Measurements from ENCODE around the gene TRIOBP.
"Not testable (repeated sequence)": the region's sequence is repeated elsewhere in the genome, so short reads cannot be mapped to it uniquely, and the experiment has no call there.

The TRIOBP gene

DNA sequence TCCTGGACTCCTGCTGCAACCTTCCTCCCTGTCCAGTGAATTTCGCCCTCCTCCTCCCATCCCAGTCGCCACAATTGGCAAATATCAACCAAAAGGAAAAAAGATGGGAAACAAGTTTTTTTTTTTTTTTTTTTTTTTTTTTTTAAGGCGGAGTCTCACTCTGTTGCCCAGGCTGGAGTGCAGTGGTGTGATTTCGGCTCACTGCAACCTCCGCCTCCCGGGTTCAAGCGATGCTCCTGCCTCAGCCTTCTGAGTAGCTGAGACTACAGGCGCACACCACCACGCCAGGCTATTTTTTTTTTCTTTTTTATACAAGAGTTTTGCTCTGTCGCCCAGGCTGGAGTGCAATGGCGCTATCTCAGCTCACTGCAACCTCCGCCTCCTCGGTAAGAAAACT, 590 bp upstream of the TRIOBP start:
- DNase-seq: not testable (repeated sequence)

DNA sequence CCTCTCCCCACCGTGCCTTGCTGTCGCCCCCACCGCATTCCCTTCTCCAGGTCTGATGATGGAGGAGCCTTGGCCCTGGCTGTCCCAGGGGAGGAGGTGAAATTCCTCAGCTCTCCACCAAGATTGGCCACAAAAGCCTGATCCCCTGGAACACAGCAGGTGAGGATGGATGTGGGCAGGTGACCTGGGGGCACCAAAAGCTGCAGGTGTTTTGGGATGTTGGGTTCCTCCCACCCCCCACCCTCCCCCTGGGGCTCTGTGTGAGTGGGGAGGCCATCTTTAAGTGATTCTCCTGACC, 639 bp downstream of the TRIOBP start:
- DNase-seq: no peak

DNA sequence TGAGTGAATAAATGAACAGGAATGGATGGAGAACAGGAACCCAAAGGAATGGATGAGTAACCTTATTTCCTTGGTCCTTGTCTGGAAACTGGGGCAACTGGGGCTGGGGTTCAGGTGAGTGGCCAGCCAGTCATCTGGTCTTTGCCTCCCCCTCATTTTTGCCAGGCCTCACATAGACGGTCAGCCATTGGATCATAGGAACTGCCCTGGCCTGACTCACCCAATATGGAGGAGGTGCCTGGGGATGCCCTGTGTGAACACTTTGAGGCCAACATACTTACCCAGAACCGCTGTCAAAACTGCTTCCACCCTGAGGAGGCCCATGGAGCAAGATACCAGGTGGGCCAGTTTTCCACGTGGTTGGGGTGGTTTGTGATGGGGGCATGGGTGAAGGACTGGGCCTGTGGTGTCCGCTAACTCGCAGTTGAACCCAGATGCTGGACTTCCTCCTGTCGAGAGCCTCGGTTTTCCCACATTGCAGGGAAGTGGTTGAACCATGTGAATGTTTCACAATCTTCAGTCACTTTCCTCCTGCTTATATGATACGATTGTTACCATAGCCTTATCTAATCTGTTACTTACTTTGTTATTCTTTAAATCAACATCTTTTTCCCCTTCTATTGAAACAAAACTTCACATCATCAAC, 4.4 kb downstream of the TRIOBP start:
- no peak for DNase-seq

DNA sequence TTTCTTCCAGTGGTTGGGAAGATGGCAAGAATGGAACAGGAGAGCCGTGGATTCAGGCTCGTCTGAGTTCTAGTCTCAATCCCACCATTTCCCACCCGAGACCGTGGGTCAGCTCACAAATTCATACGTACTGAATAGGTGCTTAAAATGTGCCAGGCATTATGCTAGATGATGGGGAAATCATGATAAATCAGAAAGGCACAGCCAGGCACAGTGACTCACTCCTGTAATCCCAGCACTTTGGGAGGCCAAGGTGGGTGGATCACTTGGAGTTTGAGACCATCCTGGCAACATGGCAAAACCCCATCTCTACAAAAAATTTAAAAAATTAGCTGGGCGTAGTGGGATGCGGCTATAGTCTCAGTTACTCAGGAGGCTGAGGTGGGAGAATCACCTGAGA, 7.1 kb downstream of the TRIOBP start:
- no peak for DNase-seq

DNA sequence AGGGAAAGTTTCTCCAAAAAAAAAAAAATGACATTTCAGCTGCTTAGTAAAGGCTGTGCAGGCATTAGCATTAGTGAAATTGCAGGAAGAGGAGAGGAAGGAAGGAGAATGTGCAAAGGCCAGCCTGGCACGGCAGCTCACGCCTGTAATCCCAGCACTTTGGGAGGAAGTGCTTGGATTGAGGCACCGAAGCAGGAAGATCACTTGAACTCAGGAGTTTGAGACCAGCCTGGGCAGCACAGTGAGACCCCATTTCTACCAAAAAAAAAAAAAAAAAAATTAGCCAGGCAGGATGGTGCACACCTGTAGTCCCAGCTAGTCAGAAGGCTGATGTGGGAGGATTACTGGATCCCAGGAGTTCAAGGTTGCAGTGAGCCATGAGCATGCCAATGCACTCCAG, 7.8 kb downstream of the TRIOBP start:
- no peak for DNase-seq

DNA sequence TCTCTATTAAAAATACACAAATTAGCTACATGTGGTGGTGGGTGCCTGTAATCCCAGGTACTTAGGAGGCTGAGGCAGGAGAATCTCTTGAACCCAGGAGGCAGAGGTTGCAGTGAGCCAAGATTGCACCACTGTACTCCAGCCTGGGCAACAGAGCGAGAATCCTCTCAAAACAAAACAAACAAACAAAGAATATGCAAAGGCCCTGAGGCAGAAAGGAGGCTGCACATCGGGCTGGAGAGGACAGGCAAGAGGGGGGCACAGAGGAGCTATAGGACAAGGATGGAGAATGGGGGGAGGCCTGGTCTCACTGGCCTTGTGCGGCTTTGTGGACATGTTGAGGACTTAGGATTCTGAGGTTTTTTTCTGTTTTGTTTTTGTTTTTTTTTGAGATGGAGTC, 8.4 kb downstream of the TRIOBP start:
- DNase-seq: no peak

DNA sequence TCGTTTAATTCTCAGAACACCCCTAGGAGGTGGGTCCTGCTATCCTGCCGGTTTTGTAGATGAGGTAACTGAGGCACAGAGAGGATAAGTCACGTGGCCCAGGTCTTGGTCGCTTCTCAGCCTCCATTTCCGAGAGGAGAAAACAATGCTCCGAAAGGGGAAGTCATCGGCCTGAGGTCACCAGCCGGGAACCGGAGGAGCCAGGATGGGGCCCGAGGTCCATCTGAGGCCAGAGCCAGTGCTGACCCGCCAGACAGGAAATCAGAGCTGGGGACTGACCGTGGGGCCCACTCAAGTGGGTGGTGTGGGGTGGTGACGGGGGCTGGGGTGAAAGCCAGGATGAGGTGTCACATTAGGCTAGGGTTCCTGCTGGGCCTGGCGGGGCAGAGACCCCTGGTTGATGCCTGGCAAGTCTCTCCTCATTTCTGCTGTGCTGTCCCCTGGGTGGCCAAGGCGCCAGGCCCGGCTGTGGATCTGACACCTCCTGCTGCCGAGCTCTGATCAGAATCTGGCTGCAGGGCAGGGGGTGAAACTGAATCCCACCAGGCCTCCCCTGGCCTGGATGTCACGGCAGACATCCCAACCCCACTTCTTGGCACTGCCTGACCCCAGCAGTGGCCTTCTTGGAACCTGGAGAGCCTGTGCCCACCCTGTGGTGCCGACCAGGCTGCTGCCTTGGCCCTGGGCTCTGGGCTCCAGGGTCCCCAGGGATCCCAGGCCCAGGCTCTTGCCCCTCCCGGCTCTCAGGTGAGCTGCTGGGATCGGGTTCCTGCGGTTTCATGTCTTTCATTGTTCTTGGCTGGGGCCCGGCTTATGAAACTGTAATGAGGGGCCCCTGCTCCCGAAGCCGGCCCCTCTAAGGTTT, 12.0 kb downstream of the TRIOBP start:
- no peak for DNase-seq

DNA sequence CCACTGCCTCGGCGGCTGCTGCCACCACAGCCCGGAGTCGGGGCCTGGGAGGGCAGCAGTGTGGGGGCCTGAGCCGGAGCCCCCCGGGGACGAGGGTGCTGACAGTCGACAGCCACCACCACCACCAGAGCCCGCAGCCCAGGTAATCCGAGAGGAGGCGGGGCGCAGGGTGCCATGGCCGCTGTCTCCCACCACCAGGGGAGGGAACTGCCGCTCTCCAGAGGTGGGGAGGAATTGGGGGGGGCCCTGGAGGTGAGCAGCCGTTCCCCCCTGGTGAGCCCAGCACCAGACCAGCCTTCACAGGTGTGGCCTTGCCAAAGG, 12.6 kb downstream of the TRIOBP start:
- DNase-seq: no peak

DNA sequence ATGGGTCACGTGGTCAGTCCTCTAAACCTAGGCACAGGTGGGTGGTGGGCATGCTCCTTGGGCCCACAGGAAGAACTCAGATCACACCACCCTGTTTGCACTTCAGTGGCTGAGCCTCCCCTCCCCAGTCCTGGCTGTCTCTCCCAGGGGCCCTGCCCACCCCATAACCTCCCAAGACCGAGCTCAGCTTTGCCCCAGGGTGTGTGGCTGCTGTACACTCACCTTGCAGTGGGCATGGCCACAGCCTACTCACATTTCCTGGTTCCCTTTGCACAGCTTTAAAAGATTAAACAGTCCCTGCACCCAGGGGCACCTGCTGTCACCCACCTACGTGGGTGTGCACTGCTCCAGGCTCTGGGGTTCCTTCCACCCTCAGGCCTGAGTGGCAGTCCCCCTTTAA, 13.8 kb downstream of the TRIOBP start:
- no peak for DNase-seq

DNA sequence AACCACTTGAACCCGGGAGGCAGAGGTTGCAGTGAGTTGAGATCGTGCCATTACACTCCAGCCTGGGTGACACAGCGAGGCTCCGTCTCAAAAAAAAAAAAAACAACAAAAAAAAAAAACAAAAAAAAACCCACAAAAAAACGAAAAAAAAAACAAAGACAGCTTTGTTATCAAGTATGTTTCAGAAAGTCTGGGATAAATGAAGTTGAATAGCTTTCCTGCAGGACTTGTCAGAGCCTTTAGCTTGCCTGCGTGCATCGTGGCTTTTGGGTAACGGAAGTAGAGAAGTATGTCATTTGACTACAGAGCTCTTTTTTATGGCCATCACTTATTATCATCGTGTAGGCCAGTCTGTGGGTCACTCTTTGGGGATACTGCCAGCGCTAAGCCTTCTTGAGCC, 14.6 kb downstream of the TRIOBP start:
- no peak for DNase-seq

DNA sequence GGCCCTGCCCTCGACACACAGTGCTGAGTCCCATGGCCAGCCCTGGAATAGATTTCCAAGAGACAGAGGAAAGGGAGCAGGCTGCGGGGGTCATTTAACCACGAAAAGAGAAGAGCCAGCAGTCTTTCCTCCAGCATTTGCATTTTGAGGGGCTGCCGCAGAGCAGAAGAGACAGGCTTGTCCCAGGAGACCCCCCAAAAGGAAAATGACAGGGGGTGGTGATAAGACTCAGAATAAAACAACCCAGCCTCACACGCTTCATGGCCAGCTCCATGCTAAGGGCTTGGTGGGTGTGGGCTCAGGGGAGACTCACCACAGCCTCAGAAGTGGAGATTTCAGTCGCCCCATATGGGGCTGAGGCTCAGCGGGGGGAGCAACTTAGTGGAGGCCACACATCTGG, 16.9 kb downstream of the TRIOBP start:
- no peak for DNase-seq

DNA sequence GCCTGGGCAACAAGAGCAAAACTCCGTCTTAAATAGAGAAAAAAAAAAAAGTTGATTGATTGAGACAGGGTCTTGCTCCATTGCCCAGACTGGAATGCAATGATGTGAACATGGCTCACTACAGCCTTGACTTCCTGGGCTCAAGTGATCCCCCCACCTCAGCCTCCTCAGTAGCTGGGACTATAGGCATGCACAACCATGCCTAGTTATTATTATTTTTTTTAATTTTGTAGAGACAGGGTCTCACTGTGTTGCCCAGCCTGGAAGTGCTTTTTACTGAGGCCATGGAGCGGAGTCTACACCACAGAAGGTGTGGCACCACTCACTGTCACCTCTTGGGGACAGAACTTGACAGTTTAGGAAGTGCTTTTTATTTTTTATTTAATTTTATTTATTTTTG, 17.8 kb downstream of the TRIOBP start:
- DNase-seq: no peak

DNA sequence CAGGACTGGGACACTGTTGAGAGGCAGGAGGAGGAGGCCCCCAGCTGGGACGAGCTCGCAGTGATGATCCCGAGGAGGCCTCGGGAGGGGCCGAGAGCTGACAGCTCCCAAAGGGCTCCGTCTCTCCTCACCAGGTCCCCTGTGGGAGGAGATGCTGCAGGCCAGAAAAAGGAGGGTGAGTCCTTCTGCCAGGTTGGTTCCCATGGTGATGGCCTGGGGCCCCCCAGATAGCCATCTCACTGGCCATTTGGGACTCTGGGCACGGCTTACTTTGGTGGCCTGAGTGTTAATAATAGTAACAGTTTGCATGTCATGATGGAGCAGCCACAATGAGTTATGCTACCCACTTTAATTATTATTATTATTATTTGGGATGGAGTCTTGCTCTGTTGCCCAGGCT, 18.9 kb downstream of the TRIOBP start:
- no peak for DNase-seq

DNA sequence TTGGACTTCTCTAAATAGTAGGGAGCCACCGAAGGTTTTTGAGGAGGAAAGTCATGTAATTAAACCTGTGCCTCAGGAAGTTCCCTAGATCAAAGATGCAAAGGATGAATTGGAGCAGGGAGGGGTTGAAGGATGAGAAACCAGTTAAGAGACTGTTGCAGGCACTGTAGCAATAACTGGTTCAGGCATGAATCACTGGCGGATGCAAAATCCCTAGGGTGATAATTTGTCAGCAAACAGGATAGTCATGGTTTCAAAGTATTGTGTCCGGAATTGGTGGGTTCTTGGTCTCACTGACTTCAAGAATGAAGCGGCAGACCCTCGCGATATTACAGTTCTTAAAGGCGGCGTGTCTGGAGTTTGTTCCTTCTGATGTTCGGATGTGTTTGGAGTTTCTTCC, 19.9 kb downstream of the TRIOBP start:
- DNase-seq: no peak

DNA sequence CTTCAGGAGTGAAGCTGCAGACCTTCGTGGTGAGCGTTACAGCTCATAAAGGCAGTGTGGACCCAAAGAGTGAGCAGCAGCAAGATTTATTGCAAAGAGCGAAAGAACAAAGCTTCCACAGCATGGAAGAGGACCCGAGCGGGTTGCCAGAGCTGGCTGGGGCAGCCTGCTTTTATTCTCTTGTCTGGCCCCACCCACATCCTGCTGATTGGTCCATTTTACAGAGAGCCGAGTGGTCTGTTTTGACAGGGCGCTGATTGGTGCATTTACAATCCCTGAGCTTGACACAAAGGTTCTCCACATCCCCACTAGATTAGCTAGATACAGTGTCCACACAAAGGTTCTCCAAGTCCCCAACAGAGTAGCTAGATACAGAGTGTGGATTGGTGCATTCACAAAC, 20.4 kb downstream of the TRIOBP start:
- not testable (repeated sequence) for DNase-seq

DNA sequence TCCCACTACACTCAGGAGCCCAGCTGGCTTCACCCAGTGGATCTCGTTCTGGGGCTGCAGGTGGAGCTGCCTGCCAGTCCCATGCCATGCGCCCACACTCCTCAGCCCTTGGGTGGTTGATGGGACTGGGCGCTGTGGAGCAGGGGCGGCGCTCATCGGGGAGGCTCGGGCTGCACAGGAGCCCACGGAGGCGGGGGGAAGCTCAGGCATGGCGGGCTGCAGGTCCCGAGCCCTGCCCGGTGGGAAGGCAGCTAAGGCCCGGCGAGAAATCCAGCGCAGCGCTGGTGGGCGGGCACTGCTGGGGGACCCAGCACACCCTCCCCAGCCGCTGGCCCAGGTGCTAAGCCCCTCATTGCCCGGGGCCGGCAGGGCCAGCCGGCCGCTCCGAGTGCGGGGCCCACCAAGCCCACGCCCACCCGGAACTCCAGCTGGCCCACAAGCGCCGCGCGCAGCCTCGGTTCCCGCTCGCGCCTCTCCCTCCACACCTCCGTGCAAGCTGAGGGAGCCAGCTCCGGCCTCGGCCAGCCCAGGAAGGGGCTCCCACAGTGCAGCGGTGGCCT, 21.0 kb downstream of the TRIOBP start:
- DNase-seq: not testable (repeated sequence)

DNA sequence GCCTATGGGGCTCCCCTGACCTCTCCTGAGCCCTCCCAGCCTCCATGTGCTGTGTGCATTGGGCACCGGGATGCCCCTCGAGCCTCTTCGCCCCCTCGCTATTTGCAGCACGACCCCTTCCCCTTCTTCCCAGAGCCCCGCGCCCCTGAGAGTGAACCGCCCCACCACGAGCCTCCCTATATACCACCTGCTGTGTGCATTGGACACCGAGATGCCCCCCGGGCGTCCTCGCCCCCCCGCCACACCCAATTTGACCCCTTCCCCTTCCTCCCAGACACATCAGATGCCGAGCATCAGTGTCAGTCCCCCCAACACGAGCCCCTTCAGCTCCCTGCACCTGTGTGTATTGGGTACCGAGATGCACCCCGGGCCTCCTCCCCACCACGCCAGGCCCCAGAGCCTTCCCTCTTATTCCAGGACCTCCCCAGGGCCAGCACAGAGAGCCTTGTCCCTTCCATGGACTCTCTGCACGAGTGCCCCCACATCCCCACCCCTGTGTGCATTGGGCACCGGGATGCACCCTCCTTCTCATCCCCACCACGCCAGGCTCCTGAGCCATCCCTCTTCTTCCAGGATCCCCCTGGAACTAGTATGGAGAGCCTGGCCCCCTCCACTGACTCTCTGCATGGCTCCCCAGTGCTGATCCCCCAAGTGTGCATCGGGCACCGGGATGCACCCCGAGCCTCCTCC, 28.8 kb downstream of the TRIOBP start:
- no peak for DNase-seq

DNA sequence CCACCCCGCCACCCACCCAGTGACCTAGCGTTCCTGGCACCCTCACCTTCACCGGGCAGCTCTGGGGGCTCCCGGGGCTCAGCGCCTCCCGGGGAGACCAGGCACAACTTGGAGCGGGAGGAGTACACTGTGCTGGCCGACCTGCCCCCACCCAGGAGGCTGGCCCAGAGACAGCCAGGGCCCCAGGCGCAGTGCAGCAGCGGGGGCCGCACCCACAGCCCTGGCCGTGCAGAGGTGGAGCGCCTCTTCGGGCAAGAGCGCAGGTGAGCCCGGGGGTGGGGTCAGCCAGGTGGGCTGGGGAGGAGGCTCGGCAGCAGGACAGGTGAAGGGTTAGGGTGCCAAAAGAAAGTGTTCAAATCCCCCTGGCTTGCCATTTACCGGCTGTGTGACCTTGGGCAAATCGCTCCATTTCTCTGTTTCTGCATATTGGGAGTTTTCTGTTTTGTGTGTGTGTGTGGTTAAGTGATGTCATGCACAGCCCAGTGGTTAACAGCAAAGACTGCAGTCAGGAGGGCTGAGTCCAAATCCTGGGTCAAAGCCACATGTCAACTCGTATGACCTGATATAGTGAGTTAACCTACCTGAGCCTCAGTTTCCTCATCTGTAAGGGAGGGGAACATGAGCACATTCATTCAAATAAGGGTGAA, 29.5 kb downstream of the TRIOBP start:
- no peak for DNase-seq

DNA sequence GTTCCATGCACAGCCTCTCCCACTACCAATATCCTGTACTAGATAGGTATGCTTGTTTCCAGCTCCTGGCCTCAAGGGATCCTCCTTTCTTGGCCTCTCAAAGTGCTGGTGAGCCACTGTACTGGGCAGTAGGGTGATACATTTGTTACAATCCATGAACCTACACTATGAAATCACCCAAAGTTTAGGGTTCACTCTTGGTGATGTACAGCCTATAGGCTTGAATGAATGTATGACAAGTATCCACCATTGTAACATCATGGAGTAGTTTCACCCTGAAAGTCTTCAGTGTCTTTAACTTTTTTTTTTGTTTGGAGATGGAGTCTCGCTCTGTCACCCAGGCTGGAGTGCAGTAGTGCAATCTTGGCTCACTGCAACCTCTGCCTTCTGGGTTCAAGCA, 31.8 kb downstream of the TRIOBP start:
- DNase-seq: no peak

DNA sequence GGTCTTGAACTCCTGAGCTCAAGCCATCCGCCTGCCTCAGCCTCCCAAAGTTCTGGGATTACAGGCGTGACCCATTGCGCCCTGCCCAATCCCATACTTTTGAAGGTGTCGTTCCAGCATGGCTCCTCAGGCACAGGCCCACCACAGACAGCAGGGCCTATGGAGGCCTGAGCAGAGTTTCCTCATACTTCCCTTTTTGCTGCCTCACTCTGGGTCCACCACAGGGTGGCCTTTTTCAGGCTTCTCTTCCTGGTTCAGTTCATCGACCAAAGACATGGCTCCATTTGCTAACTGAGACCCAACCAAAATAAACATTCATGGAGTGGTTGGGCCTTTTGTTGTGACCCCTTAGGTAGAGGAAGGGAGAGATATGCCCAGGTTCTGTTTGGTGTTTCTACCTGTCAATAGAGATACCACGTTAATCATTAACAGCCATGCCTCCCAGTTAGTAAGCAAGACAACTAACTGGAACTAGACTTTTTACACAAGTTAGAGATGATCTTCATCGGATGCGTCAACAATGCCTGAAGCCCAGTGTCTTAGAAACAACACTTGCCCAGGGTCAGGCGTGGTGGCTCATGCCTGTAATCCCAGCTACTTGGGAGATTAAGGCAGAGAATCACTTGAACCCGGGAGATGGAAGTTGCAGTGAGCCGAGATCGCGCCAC, 35.1 kb downstream of the TRIOBP start:
- DNase-seq: no peak

DNA sequence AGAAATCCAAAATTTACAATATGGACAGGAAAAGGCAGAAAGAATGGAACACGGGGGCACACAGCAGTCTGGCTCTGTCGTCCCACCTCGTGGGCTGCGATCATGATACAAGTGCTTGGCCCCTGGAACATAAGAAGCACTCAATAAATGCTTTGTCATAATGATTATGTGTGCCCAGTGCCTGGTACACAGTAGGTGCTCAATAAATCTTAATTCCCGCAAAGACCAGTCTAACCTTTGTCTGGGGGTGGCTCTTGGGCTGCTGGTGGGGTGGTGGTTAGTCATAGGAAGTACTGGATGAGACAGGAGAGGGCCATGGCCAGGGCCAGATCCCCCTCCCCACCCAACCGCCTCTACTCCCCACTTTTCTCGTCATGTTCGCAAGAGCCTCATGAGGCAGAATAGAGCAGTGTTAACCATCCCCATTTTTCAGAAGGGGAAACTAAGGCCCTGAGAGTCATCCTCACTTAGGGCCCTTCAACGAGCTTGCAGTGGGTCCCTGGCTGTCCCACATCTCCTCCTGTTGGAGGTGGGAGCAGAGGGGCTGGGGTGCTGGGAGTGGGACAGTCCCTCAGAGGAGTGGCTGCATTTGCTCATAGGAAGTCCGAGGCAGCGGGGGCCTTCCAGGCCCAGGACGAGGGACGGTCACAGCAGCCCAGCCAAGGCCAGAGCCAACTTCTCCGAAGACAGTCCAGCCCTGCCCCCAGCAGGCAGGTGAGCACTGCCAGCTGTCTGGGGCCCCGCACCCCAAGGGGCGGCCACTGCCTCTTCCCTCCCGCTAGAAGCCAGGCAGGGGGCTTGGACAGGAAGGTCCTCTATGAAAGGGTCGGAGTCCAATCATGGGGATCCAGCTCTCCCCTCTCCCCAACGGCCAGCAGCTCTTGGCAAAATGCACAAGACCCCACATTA, 36.1 kb downstream of the TRIOBP start:
- no peak for DNase-seq
